Liver (tissue), 9 donors: ENCODE measurements around the gene THTPA. TPM values are rescaled to one million over a fixed set of nuclear protein-coding genes. Genes with fewer than 3 reads are reported as not detected.

ENCODE experiments used
- DNase-seq: peaks from one replicate; pipeline ENCODE4 v3.0.0-alpha.2; 2017; ENCODE audit warnings: low spot score
- H3K27ac ChIP-seq, 2 donors: one replicate each; pipeline ENCODE4 v1.7.0; 2013; ENCODE audit warnings: inconsistent platforms in 2 of 2, low read length in 2 of 2, control low read depth in 1 of 2, low read depth in 1 of 2, mild to moderate bottlenecking in 1 of 2
- H3K27me3 ChIP-seq, 4 donors: one replicate each; pipeline versions ENCODE4 v1.6.1 to v1.7.0; 2013; ENCODE audit warnings: low read length in 3 of 4, inconsistent platforms in 1 of 4, mild to moderate bottlenecking in 1 of 4, moderate library complexity in 1 of 4; ENCODE audit not compliant: control insufficient read depth in 4 of 4, insufficient read depth in 4 of 4
- H3K36me3 ChIP-seq, 4 donors: one replicate each; pipeline versions ENCODE4 v1.6.1 to v1.7.0; 2013; ENCODE audit warnings: low read length in 3 of 4, mild to moderate bottlenecking in 3 of 4, low read depth in 1 of 4, moderate library complexity in 1 of 4; ENCODE audit not compliant: control insufficient read depth in 4 of 4, insufficient read depth in 3 of 4
- H3K4me1 ChIP-seq, 4 donors: one replicate each; pipeline versions ENCODE4 v1.6.1 to v1.7.0; 2013; ENCODE audit warnings: low read length in 3 of 4, mild to moderate bottlenecking in 3 of 4, moderate library complexity in 1 of 4; ENCODE audit not compliant: control insufficient read depth in 4 of 4, insufficient read depth in 4 of 4
- H3K4me3 ChIP-seq, 3 donors: one replicate each; pipeline versions ENCODE4 v1.6.1 to v1.7.0; 2013; ENCODE audit warnings: low read length in 3 of 3, control low read depth in 1 of 3, low read depth in 1 of 3, mild to moderate bottlenecking in 1 of 3
- H3K9ac ChIP-seq, 2 donors: one replicate each; pipeline ENCODE4 v1.7.0; 2013; ENCODE audit warnings: low read length in 2 of 2, mild to moderate bottlenecking in 2 of 2, moderate library complexity in 2 of 2, control low read depth in 1 of 2, low read depth in 1 of 2
- H3K9me3 ChIP-seq, 4 donors: one replicate each; pipeline versions ENCODE4 v1.6.1 to v1.7.0; 2013; ENCODE audit warnings: low read length in 3 of 4; ENCODE audit not compliant: control insufficient read depth in 4 of 4
- CTCF ChIP-seq: fragments of 150-350 bp; IDR thresholded peaks from 2 replicates; pipeline ENCODE4 v1.5.1; 2017; ENCODE audit warnings: improper control_type of control experiment, low read depth, low read length; ENCODE audit not compliant: missing input control
- FOXA1 ChIP-seq: IDR thresholded peaks from 2 replicates; pipeline ENCODE4 v1.6.1; 2016; ENCODE audit warnings: antibody characterized with exemption
- FOXA2 ChIP-seq: IDR thresholded peaks from 2 replicates; pipeline ENCODE4 v1.6.1; 2016; ENCODE audit warnings: antibody characterized with exemption
- GABPA ChIP-seq, 2 donors: IDR thresholded peaks in 1 of 2; conservative IDR thresholded peaks in 1 of 2; 2 replicates each; pipeline ENCODE4 v1.6.1; 2016; ENCODE audit warnings: antibody characterized with exemption in 2 of 2, mild to moderate bottlenecking in 1 of 2, moderate library complexity in 1 of 2
- HNF4G ChIP-seq: IDR thresholded peaks from 2 replicates; pipeline ENCODE4 v1.6.1; 2016; ENCODE audit warnings: antibody characterized with exemption
- NR2F2 ChIP-seq: IDR thresholded peaks from 2 replicates; pipeline ENCODE4 v1.6.1; 2016; ENCODE audit warnings: antibody characterized with exemption
- RAD21 ChIP-seq, 2 donors: IDR thresholded peaks; 2 replicates each; pipeline ENCODE4 v1.6.1; 2016; ENCODE audit warnings: antibody characterized with exemption in 2 of 2, mild to moderate bottlenecking in 2 of 2
- YY1 ChIP-seq: IDR thresholded peaks from 2 replicates; pipeline ENCODE4 v1.6.1; 2016; ENCODE audit warnings: antibody characterized with exemption, mild to moderate bottlenecking
- WGBS: extraction: QIAGEN DNeasy Blood & Tissue Kit; methylation state at CpG from one replicate; pipeline ENCODE4 v1.1.7; 2013; 5-methylcytosine and 5-hydroxymethylcytosine counted together
- polyA plus RNA-seq, 2 donors: library from polyadenylated mRNA; stranded (reverse) in 1 of 2; unstranded in 1 of 2; fragments of 200-250 nt in 1 of 2; fragments of >200 nt in 1 of 2; fragmentation: Nextera tagmentation in 1 of 2; extraction: Ambion mirVana in 1 of 2; gene quantifications; one replicate each; pipeline versions ENCODE4 v1.2.1 to v1.2.3, GENCODE V29; 2013 to 2015
- total RNA-seq, 2 donors: library from RNA; depleted of rRNA; stranded (reverse); fragments of >200 nt; gene quantifications; one replicate each; pipeline ENCODE4 v1.2.3, GENCODE V29; 2014
- TF ChIP-seq, protein P1 (sequence below): IDR thresholded peaks from 2 replicates; pipeline ENCODE4 v1.6.1; 2016; ENCODE audit warnings: antibody characterized with exemption
- TF ChIP-seq, protein P2 (sequence below): IDR thresholded peaks from 2 replicates; pipeline ENCODE4 v1.6.1; 2016; ENCODE audit warnings: antibody characterized with exemption
- TF ChIP-seq, protein P3 (sequence below): IDR thresholded peaks from 2 replicates; pipeline ENCODE4 v1.6.1; 2016; ENCODE audit warnings: antibody characterized with exemption, mild to moderate bottlenecking
- donor health status: healthy.
- donor health status: healthy.
- donor health status: healthy.
- donor health status: healthy.
- donor health status: healthy.

The THTPA gene
- total and polyA plus RNA-seq, 4 donors, result 7.3 to 19.8 (median 9.9) TPM

- H3K4me3 ChIP-seq, result no peak overlapping the region
These were observed 43.9 kb upstream of the THTPA start for GRCh38 chr14:23512156-23512555.

DNA sequence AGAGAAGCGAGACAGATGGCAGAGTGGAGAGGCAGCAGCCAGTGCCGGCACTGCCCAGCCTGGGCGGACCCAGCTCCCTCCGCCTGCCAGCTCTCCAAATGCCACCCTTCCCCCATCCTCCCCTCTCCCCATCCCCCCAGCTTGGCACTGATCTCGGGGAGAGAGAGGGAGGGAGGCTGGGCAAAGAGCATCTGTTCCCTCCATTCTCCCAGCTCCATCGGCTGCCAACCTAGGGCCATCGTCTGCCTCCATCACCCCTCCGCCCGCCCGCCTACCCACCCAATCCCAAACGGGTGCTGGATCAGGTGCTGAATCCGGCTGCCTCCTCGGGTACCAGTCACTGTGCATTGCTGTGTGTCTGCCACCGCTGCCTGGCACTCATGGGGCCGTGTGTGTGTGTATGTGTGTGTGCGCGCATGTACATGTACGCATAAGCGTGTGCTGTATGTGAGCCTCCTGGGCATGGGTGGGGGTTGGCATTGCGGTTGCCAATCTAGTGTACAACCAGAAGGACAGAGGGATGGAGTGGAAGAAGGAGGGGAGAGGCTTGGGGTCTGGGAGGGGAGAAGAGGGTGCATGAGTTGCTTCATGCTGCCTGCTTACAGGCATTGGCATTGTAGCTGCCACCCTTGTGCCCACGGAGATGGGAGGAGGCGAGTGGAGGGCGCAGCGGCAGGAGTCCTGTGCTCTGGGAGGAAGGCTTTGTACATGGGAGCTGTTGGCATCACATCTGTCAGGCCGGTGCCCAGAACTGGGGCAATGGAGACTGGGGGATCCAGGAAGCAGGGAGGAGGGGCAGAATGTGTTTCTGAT lies 42.9 kb upstream of the THTPA start:
- DNase-seq, result no peak
- TF ChIP-seq HNF4G (no peak), YY1 (no peak), RAD21 (IDR thresholded peaks at IDR 0.05) (no peak), FOXA2 (no peak), CTCF (no peak), GABPA (IDR thresholded peaks at IDR 0.05 in 1 of 2, conservative IDR thresholded peaks at IDR 0.05 in 1 of 2) (no peak)
- TF ChIP-seq, protein P1, sequence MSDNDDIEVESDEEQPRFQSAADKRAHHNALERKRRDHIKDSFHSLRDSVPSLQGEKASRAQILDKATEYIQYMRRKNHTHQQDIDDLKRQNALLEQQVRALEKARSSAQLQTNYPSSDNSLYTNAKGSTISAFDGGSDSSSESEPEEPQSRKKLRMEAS, result no peak
- TF ChIP-seq, protein P2, sequence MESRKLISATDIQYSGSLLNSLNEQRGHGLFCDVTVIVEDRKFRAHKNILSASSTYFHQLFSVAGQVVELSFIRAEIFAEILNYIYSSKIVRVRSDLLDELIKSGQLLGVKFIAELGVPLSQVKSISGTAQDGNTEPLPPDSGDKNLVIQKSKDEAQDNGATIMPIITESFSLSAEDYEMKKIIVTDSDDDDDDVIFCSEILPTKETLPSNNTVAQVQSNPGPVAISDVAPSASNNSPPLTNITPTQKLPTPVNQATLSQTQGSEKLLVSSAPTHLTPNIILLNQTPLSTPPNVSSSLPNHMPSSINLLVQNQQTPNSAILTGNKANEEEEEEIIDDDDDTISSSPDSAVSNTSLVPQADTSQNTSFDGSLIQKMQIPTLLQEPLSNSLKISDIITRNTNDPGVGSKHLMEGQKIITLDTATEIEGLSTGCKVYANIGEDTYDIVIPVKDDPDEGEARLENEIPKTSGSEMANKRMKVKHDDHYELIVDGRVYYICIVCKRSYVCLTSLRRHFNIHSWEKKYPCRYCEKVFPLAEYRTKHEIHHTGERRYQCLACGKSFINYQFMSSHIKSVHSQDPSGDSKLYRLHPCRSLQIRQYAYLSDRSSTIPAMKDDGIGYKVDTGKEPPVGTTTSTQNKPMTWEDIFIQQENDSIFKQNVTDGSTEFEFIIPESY, result no peak
- TF ChIP-seq, protein P3, sequence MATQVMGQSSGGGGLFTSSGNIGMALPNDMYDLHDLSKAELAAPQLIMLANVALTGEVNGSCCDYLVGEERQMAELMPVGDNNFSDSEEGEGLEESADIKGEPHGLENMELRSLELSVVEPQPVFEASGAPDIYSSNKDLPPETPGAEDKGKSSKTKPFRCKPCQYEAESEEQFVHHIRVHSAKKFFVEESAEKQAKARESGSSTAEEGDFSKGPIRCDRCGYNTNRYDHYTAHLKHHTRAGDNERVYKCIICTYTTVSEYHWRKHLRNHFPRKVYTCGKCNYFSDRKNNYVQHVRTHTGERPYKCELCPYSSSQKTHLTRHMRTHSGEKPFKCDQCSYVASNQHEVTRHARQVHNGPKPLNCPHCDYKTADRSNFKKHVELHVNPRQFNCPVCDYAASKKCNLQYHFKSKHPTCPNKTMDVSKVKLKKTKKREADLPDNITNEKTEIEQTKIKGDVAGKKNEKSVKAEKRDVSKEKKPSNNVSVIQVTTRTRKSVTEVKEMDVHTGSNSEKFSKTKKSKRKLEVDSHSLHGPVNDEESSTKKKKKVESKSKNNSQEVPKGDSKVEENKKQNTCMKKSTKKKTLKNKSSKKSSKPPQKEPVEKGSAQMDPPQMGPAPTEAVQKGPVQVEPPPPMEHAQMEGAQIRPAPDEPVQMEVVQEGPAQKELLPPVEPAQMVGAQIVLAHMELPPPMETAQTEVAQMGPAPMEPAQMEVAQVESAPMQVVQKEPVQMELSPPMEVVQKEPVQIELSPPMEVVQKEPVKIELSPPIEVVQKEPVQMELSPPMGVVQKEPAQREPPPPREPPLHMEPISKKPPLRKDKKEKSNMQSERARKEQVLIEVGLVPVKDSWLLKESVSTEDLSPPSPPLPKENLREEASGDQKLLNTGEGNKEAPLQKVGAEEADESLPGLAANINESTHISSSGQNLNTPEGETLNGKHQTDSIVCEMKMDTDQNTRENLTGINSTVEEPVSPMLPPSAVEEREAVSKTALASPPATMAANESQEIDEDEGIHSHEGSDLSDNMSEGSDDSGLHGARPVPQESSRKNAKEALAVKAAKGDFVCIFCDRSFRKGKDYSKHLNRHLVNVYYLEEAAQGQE, result no peak
- Histone ChIP-seq H3K36me3 (no peaks in the 10 kb centered on the region), H3K9me3 (no peaks in the 10 kb centered on the region), H3K27me3 (no peaks in the 10 kb centered on the region), H3K27ac (no peak overlapping the region), H3K4me1 (no peaks in the 10 kb centered on the region), H3K9ac (no peak overlapping the region), H3K4me3 (no peak overlapping the region)
- WGBS, result 91% methylated on average over 25 of the region's 25 CpGs

More at GRCh38 chr14:23512156-23512555, 43.9 kb upstream of the THTPA start:
- Histone ChIP-seq H3K27me3 (no peaks in the 10 kb centered on the region), H3K27ac (no peak overlapping the region), H3K9me3 (no peaks in the 10 kb centered on the region), H3K4me1 (no peaks in the 10 kb centered on the region), H3K36me3 (no peaks in the 10 kb centered on the region), H3K9ac (no peak overlapping the region)
- no peak for DNase-seq
- 54% methylated on average over 13 of the region's 13 CpGs for WGBS
- TF ChIP-seq HNF4G (no peak), NR2F2 (no peak), FOXA1 (no peak)
- TF ChIP-seq, protein P3, result no peak
